ENCODE results near the gene PGA5. TPM values are rescaled to one million over a fixed set of nuclear protein-coding genes. Genes with fewer than 3 reads are reported as not detected.

Gene PGA5
- total RNA-seq = not detected in 2 replicates

GRCh38 chr11:61240875-61241274 lies at the start of gene PGA5:
Gene PGA5, plus strand, starts transcription at chr11:61241175. Its CDS starts 52 bp downstream, at chr11:61241227.

GRCh38 chr11:61202950-61203746 lies 37.8 kb upstream of the PGA5 start, which contains the start of gene PGA3:
Gene PGA3, plus strand, starts transcription at chr11:61203515. Its CDS starts 50 bp downstream, at chr11:61203565.

GRCh38 chr11:61222047-61222446 lies 18.9 kb upstream of the PGA5 start, which contains the start of gene PGA4:
Gene PGA4, plus strand, starts transcription at chr11:61222347. Its CDS starts 54 bp downstream, at chr11:61222401.

GRCh38 chr11:61294717-61295595 lies 54.0 kb downstream of the PGA5 start, which contains the start of gene VWCE:
Gene VWCE, minus strand, starts transcription at chr11:61295316. Its CDS starts 279 bp downstream, at chr11:61295037.

Other genes starting within 250 kb of the PGA5 start
- gene CD5, start 138.7 kb upstream of the PGA5 start, total RNA-seq = not detected in 2 replicates
- 14.5 and 21.0 TPM in 2 replicates for gene VPS37C, start 79.7 kb upstream of the PGA5 start, total RNA-seq
- gene PGA3, start 37.7 kb upstream of the PGA5 start, total RNA-seq = not detected in 2 replicates
- not detected in 2 replicates for gene PGA4, start 18.8 kb upstream of the PGA5 start, total RNA-seq
- gene VWCE, start 54.1 kb downstream of the PGA5 start, total RNA-seq = 0.58 TPM in 1 of 2 replicates, not detected in the other
- gene DDB1, start 91.9 kb downstream of the PGA5 start, total RNA-seq = 294 and 314 TPM in 2 replicates
- 28.0 and 35.2 TPM in 2 replicates for gene TKFC, start 92.1 kb downstream of the PGA5 start, total RNA-seq
- gene CYB561A3, start 120.7 kb downstream of the PGA5 start, total RNA-seq = 119 and 153 TPM in 2 replicates
- 27.5 and 43.5 TPM in 2 replicates for gene TMEM138, start 121.2 kb downstream of the PGA5 start, total RNA-seq
- gene TMEM216, start 151.4 kb downstream of the PGA5 start, total RNA-seq = 19.0 and 24.3 TPM in 2 replicates
- gene CPSF7, start 188.8 kb downstream of the PGA5 start, total RNA-seq = 25.9 TPM in 2 replicates
- 42.9 and 70.9 TPM in 2 replicates for gene SDHAF2, start 188.9 kb downstream of the PGA5 start, total RNA-seq